Measurements from ENCODE around the gene PLA2G7.

PLA2G7 gene

DNA sequence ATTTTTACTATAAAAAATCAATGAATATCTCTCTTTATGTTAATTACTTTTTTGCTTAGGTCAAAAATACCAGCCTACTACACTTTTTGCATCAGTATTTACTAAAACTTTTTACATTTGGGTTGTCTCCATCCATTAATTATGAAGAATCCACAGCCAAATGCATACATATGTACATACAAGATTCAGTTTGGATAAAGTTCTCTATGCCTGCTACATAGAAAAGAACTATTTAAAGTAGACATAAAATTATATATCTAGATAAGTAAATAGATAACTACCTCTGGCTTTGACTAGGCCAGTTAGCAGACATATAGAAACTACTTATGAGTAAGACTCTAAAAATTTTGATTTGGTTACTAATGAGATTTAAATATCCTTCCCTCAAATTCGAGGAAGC lies 35.2 kb downstream of the PLA2G7 start:
- FAIRE-seq = no peak
- TF ChIP-seq PAX5 (IDR thresholded peaks at IDR 0.05; ENCODE audit: insufficient read depth, low read length, severe bottlenecking) (no peak), TAF1 (IDR thresholded peaks at IDR 0.05; ENCODE audit: low read depth, low read length) (no peak), SPI1 (IDR thresholded peaks at IDR 0.05; ENCODE audit: low read depth, low read length) (no peak), POLR2AphosphoS5 (IDR thresholded peaks at IDR 0.05; ENCODE audit: low read depth, low read length) (no peak), POLR2A (IDR thresholded peaks at IDR 0.05; ENCODE audit: low read depth, low read length) (no peak), POU2F2 (IDR thresholded peaks at IDR 0.05; ENCODE audit: low read depth, low read length) (no peak)
- no peak for DNase-seq (ENCODE audit: insufficient read length, low spot score)

DNA sequence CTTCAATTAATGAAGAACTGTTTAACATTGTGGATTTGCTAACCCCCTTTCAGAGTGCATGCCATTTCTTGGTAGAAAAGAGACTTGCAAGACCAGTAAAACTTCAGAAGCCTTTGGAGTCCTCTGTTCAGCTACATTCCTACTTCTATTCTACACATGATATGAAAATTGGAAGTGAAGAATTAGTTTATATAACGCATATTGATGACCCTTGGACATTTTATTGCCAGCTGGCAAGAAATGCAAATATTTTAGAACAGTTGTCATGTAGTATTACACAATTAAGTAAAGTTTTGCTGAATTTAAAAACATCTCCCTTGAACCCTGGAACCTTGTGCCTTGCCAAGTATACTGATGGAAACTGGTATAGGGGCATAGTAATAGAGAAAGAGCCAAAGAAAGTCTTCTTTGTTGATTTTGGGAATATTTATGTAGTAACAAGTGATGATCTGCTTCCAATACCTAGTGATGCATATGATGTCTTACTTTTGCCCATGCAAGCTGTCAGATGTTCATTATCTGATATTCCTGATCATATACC lies 44.2 kb downstream of the PLA2G7 start:
- TF ChIP-seq POU2F2 (IDR thresholded peaks at IDR 0.05; ENCODE audit: low read depth, low read length) (no peak), POLR2A (IDR thresholded peaks at IDR 0.05; ENCODE audit: low read depth, low read length) (no peak)
- FAIRE-seq (no peak), DNase-seq (ENCODE audit: insufficient read length, low spot score) (no peak)

DNA sequence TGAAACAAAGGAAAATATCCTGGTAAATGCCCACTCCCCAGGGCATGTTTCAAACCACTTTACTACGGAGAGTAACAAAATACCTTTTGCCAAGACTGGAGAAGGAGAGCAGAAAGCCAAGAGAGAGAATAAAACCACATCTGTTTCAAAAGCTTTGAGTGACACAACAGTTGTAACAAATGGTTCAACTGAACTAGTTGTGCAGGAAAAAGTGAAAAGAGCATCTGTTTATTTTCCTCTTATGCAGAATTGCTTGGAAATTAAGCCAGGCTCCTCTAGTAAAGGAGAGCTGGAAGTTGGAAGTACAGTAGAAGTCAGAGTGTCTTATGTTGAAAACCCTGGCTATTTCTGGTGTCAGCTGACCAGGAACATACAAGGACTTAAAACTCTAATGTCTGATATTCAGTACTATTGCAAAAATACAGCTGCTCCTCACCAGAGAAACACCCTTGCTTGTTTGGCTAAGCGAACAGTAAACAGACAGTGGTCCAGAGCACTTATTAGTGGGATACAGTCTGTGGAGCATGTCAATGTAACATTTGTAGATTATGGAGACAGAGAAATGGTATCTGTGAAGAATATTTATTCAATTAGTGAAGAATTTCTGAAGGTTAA lies 44.9 kb downstream of the PLA2G7 start:
- no peak for DNase-seq (ENCODE audit: insufficient read length, low spot score)
- no peak for FAIRE-seq
- no peak for TF ChIP-seq TAF1 (IDR thresholded peaks at IDR 0.05; ENCODE audit: low read depth, low read length)
- no peak for TF ChIP-seq POU2F2 (IDR thresholded peaks at IDR 0.05; ENCODE audit: low read depth, low read length)
- TF ChIP-seq POLR2A (IDR thresholded peaks at IDR 0.05; ENCODE audit: low read depth, low read length) = no peak
- no peak for TF ChIP-seq PAX5 (IDR thresholded peaks at IDR 0.05; ENCODE audit: insufficient read depth, low read length, severe bottlenecking)
- TF ChIP-seq POLR2AphosphoS5 (IDR thresholded peaks at IDR 0.05; ENCODE audit: low read depth, low read length) = no peak
- no peak for TF ChIP-seq SPI1 (IDR thresholded peaks at IDR 0.05; ENCODE audit: low read depth, low read length)

- FAIRE-seq = no peak
- TF ChIP-seq POLR2AphosphoS5 (IDR thresholded peaks at IDR 0.05; ENCODE audit: low read depth, low read length) (no peak), POU2F2 (IDR thresholded peaks at IDR 0.05; ENCODE audit: low read depth, low read length) (no peak), PAX5 (IDR thresholded peaks at IDR 0.05; ENCODE audit: insufficient read depth, low read length, severe bottlenecking) (no peak), POLR2A (IDR thresholded peaks at IDR 0.05; ENCODE audit: low read depth, low read length) (no peak), TAF1 (IDR thresholded peaks at IDR 0.05; ENCODE audit: low read depth, low read length) (no peak), SPI1 (IDR thresholded peaks at IDR 0.05; ENCODE audit: low read depth, low read length) (no peak)
Measured at GRCh38 chr6:46689657-46690056, 45.5 kb downstream of the PLA2G7 start.

DNA sequence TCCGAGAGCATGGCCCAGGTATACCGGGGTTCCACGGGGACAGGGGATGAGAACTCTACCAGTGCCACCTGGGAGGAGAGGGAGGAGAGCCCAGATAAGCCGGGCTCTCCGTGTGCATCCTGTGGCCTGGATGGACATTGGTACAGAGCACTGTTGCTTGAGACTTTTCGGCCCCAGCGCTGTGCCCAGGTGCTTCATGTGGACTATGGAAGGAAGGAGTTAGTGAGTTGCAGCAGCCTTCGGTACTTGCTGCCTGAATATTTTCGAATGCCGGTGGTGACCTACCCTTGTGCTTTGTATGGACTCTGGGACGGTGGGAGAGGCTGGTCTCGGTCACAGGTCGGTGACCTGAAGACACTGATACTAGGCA lies 46.2 kb downstream of the PLA2G7 start:
- no peak for FAIRE-seq
- no peak for DNase-seq (ENCODE audit: insufficient read length, low spot score)
- no peak for TF ChIP-seq TAF1 (IDR thresholded peaks at IDR 0.05; ENCODE audit: low read depth, low read length)
- no peak for TF ChIP-seq POLR2A (IDR thresholded peaks at IDR 0.05; ENCODE audit: low read depth, low read length)
- no peak for TF ChIP-seq SPI1 (IDR thresholded peaks at IDR 0.05; ENCODE audit: low read depth, low read length)
- no peak for TF ChIP-seq PAX5 (IDR thresholded peaks at IDR 0.05; ENCODE audit: insufficient read depth, low read length, severe bottlenecking)
- TF ChIP-seq POU2F2 (IDR thresholded peaks at IDR 0.05; ENCODE audit: low read depth, low read length) = no peak
- no peak for TF ChIP-seq POLR2AphosphoS5 (IDR thresholded peaks at IDR 0.05; ENCODE audit: low read depth, low read length)

More at GRCh38 chr6:46689657-46690056, 45.5 kb downstream of the PLA2G7 start:
- DNase-seq (ENCODE audit: insufficient read length, low spot score) = no peak

DNA sequence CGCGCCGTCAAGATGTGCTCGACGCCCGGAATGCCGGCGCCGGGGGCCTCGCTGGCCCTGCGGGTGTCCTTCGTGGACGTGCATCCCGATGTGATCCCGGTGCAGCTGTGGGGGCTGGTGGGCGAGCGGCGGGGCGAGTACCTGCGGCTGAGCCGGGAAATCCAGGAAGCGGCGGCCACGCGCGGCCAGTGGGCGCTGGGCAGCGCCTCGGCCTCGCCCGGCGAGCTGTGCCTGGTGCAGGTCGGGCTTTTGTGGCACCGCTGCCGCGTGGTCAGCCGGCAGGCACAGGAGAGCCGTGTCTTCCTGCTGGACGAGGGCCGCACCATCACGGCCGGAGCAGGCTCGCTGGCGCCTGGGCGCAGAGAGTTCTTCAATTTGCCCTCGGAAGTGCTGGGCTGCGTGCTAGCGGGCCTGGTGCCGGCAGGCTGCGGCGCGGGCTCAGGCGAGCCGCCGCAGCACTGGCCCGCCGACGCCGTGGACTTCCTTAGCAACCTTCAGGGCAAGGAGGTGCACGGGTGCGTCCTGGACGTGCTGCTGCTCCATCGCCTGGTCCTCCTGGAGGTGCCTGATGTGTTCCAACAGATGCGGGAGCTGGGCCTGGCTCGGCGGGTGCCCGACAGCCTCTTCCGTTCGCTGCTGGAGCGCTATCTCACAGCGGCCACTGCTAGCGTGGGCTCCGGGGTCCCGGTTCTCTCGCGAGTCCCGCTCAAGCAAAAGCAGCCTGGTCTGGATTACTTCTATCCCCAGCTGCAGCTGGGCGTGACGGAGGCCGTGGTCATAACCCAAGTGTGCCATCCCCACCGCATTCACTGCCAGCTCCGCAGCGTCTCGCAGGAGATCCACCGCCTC lies 46.8 kb downstream of the PLA2G7 start:
- TF ChIP-seq POU2F2 (IDR thresholded peaks at IDR 0.05; ENCODE audit: low read depth, low read length) (no peak), POLR2AphosphoS5 (IDR thresholded peaks at IDR 0.05; ENCODE audit: low read depth, low read length) (no peak), PAX5 (IDR thresholded peaks at IDR 0.05; ENCODE audit: insufficient read depth, low read length, severe bottlenecking) (no peak)
- no peak for FAIRE-seq

DNA sequence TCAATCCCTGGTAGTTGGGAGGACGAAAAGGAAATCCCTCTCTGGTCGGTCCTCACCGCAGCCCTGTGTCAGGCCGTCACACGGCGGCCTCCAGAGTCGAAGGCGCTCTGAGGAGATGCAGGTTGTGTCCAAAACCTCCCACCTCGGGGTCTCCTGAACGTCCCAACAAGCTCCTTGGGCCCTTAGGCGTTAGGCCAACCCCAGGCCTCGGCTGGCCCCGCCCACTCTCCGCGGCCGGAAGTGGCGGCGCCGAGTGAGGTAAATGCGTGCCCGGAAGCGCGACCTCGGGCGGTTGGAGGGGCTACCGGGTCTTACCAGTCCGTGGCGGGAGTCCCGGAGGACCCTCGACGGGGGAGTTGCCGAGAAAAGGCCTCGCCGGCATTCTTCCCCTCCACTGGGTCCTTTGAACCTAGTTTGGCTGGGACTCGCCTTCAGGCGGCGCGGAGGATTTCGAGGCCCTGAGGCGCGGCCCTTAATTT lies 47.5 kb downstream of the PLA2G7 start, which contains the start of gene TDRD6:
Gene TDRD6, plus strand, starts transcription at position 267 of the 479 bp plus-strand sequence. CDS start 244 bp downstream, outside the sequence.
- FAIRE-seq (no peak), DNase-seq (ENCODE audit: insufficient read length, low spot score) (no peak)
- TF ChIP-seq SPI1 (IDR thresholded peaks at IDR 0.05; ENCODE audit: low read depth, low read length) (no peak), POU2F2 (IDR thresholded peaks at IDR 0.05; ENCODE audit: low read depth, low read length) (no peak), POLR2AphosphoS5 (IDR thresholded peaks at IDR 0.05; ENCODE audit: low read depth, low read length) (no peak), POLR2A (IDR thresholded peaks at IDR 0.05; ENCODE audit: low read depth, low read length) (no peak), TAF1 (IDR thresholded peaks at IDR 0.05; ENCODE audit: low read depth, low read length) (no peak), PAX5 (IDR thresholded peaks at IDR 0.05; ENCODE audit: insufficient read depth, low read length, severe bottlenecking) (no peak)

More for the DNA sequence above, 46.8 kb downstream of the PLA2G7 start:
- DNase-seq (ENCODE audit: insufficient read length, low spot score) = no peak

DNA sequence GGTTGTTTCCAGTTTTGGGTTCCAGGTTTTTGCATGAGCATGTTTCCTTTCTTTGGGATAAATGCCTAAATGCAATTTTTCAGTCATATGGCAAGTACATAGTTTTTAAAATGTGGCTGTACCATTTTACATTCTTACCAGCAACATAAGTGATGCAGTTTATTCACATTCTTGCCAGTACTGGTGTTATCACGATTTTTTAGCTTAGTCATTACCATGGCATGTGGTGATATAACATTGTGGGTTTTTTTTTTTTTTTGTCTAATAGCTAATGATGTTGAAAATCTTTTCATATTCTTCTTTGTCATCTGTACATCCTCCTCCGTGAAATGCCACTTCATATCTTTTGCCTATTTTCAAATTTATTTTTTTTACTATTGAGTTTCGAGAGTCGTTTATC lies 50.4 kb downstream of the PLA2G7 start:
- TF ChIP-seq PAX5 (IDR thresholded peaks at IDR 0.05; ENCODE audit: insufficient read depth, low read length, severe bottlenecking) (no peak), POU2F2 (IDR thresholded peaks at IDR 0.05; ENCODE audit: low read depth, low read length) (no peak), POLR2AphosphoS5 (IDR thresholded peaks at IDR 0.05; ENCODE audit: low read depth, low read length) (no peak), TAF1 (IDR thresholded peaks at IDR 0.05; ENCODE audit: low read depth, low read length) (no peak), POLR2A (IDR thresholded peaks at IDR 0.05; ENCODE audit: low read depth, low read length) (no peak), SPI1 (IDR thresholded peaks at IDR 0.05; ENCODE audit: low read depth, low read length) (no peak)
- DNase-seq (ENCODE audit: insufficient read length, low spot score) = no peak
- FAIRE-seq = no peak

DNA sequence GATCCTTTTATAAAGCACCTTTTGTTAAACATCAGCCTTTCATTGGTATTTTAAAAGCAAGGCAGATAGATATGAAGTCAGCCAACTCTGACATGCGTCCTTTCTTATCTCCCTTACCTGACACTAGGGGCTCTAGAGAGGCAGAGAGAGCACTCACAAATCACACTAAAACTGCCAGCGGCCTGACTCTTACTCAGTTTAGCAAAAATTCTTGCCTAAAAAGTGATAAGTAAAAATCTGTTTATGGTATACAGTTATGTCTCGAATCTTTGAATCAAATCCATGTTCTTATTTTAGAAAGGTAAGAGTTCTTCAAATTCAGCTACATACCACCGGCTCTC lies 57.9 kb downstream of the PLA2G7 start:
- FAIRE-seq (no peak), DNase-seq (ENCODE audit: insufficient read length, low spot score) (no peak)
- TF ChIP-seq TAF1 (IDR thresholded peaks at IDR 0.05; ENCODE audit: low read depth, low read length) (no peak), POU2F2 (IDR thresholded peaks at IDR 0.05; ENCODE audit: low read depth, low read length) (no peak), POLR2AphosphoS5 (IDR thresholded peaks at IDR 0.05; ENCODE audit: low read depth, low read length) (no peak), POLR2A (IDR thresholded peaks at IDR 0.05; ENCODE audit: low read depth, low read length) (no peak), SPI1 (IDR thresholded peaks at IDR 0.05; ENCODE audit: low read depth, low read length) (no peak), PAX5 (IDR thresholded peaks at IDR 0.05; ENCODE audit: insufficient read depth, low read length, severe bottlenecking) (no peak)

All from GM12891 (cell line).